ENCODE data around the gene CSMD2.

- TF ChIP-seq ETS1 (IDR thresholded peaks at IDR 0.05), result no peak
- TF ChIP-seq CTCF (conservative IDR thresholded peaks at IDR 0.05; ENCODE audit: low read depth in 2 of 2), result no peak
- TF ChIP-seq EZH2 (IDR thresholded peaks at IDR 0.05; ENCODE audit: low read depth, unreplicated experiment), result no peak
Measured at GRCh38 chr1:34050709-34051485, 114.1 kb downstream of the CSMD2 start.
